Esophagus (tissue), 2 donors: ENCODE measurements around the gene ARIH2. TPM values are rescaled to one million over a fixed set of nuclear protein-coding genes. Genes with fewer than 3 reads are reported as not detected.

Source experiments
- H3K27ac ChIP-seq, 2 donors: one replicate each; pipeline ENCODE4 v1.5.1; 2013; ENCODE audit warnings: low read depth in 2 of 2, mild to moderate bottlenecking in 2 of 2, inconsistent platforms in 1 of 2, low read length in 1 of 2, moderate library complexity in 1 of 2
- H3K27me3 ChIP-seq, 2 donors: one replicate each; pipeline ENCODE4 v1.6.1; 2013; ENCODE audit warnings: low read length in 2 of 2, control low read depth in 1 of 2, mild to moderate bottlenecking in 1 of 2; ENCODE audit not compliant: insufficient read depth in 2 of 2, control insufficient read depth in 1 of 2
- H3K36me3 ChIP-seq, 2 donors: one replicate each; pipeline ENCODE4 v1.6.1; 2013; ENCODE audit warnings: low read length in 1 of 2; ENCODE audit not compliant: control insufficient read depth in 2 of 2, insufficient read depth in 2 of 2
- H3K4me1 ChIP-seq, 2 donors: one replicate each; pipeline ENCODE4 v1.6.1; 2013; ENCODE audit warnings: low read length in 1 of 2; ENCODE audit not compliant: control insufficient read depth in 2 of 2, insufficient read depth in 2 of 2
- H3K4me3 ChIP-seq, 2 donors: one replicate each; pipeline ENCODE4 v1.5.1; 2013; ENCODE audit warnings: low read length in 2 of 2, mild to moderate bottlenecking in 2 of 2, low read depth in 1 of 2, moderate library complexity in 1 of 2
- H3K9me3 ChIP-seq, 2 donors: one replicate each; pipeline ENCODE4 v1.6.1; 2013; ENCODE audit warnings: mild to moderate bottlenecking in 2 of 2, low read depth in 1 of 2, low read length in 1 of 2, moderate library complexity in 1 of 2; ENCODE audit not compliant: control insufficient read depth in 2 of 2, insufficient read depth in 1 of 2
- WGBS, 2 donors: extraction: QIAGEN DNeasy Blood & Tissue Kit; methylation state at CpG; one replicate each; pipeline ENCODE4 v1.1.7; 2013; 5-methylcytosine and 5-hydroxymethylcytosine counted together
- polyA plus RNA-seq, 2 donors: library from polyadenylated mRNA; stranded (reverse); fragments of 200-250 nt; gene quantifications; one replicate each; pipeline ENCODE4 v1.2.3, GENCODE V29; 2013
- donor health status: healthy with polysubstance abuse.
- donor health status: Bipolar disorder and iron deficiency.

The ARIH2 gene
- polyA plus RNA-seq, 2 donors: 32.8 to 36.5 TPM

GRCh38 chr3:48962939-48963338 is 44.3 kb downstream of the ARIH2 start:
- peaks cover 0 to 7% of the 10 kb centered on the region in 2 donors for H3K36me3 ChIP-seq
- no peaks in the 10 kb centered on the region for H3K4me1 ChIP-seq
- 87 to 89% methylated on average over 4 of the region's 4 CpGs for whole genome bisulfite sequencing, 2 donors

GRCh38 chr3:48963591-48963990 is 44.9 kb downstream of the ARIH2 start:
- H3K27ac ChIP-seq: no peak overlapping the region
- H3K36me3 ChIP-seq: peaks cover 2 to 10% of the 10 kb centered on the region in 2 donors
- WGBS, 2 donors: 77 to 83% methylated on average over 2 of the region's 2 CpGs

More at GRCh38 chr3:48962939-48963338, 44.3 kb downstream of the ARIH2 start:
- Histone ChIP-seq H3K9me3 (no peaks in the 10 kb centered on the region), H3K27ac (no peak overlapping the region), H3K27me3 (no peaks in the 10 kb centered on the region), H3K4me3 (no peak overlapping the region)

GRCh38 chr3:48966367-48966766 is 47.7 kb downstream of the ARIH2 start:
- Histone ChIP-seq H3K9me3 (no peaks in the 10 kb centered on the region), H3K4me1 (no peaks in the 10 kb centered on the region), H3K4me3 (no peak overlapping the region), H3K36me3 (peaks cover 4 to 19% of the 10 kb centered on the region in 2 donors), H3K27me3 (no peaks in the 10 kb centered on the region), H3K27ac (no peak overlapping the region)
- WGBS, 2 donors: 75 to 87% methylated on average over 3 of the region's 3 CpGs

More at GRCh38 chr3:48963591-48963990, 44.9 kb downstream of the ARIH2 start:
- H3K9me3 ChIP-seq: no peaks in the 10 kb centered on the region
- H3K27me3 ChIP-seq: no peaks in the 10 kb centered on the region
- H3K4me3 ChIP-seq: no peak overlapping the region
- H3K4me1 ChIP-seq: no peaks in the 10 kb centered on the region

GRCh38 chr3:48966876-48967361 is 48.3 kb downstream of the ARIH2 start:
- 74 to 79% methylated on average over 7 of the region's 7 CpGs for WGBS, 2 donors
- H3K4me3 ChIP-seq: no peak overlapping the region
- no peaks in the 10 kb centered on the region for H3K9me3 ChIP-seq
- H3K27me3 ChIP-seq: no peaks in the 10 kb centered on the region
- H3K36me3 ChIP-seq: peaks cover 4 to 24% of the 10 kb centered on the region in 2 donors
- H3K4me1 ChIP-seq: no peaks in the 10 kb centered on the region
- no peak overlapping the region for H3K27ac ChIP-seq

DNA sequence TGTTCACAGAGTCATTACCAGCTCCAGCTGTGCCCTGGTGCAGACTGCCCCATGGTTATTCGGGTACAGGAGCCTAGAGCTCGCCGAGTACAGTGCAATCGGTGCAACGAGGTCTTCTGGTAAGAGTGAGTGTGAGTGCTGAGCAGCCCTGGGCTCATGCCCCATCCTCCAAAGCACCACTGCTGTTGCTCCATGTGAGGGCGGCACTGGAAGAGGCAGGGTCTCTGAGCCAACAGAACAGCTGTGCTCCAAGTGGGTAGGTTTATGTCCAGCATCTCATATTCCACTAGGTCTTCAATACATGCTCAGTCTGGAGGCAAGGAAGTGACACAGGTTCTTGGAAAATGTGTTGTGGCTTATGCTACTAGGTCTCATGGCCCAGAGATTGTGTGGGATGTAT is 51.9 kb downstream of the ARIH2 start:
- no peak overlapping the region for H3K27ac ChIP-seq
- peaks cover 17 to 32% of the 10 kb centered on the region in 2 donors for H3K36me3 ChIP-seq
- H3K27me3 ChIP-seq: no peaks in the 10 kb centered on the region
- H3K9me3 ChIP-seq: no peaks in the 10 kb centered on the region
- no peaks in the 10 kb centered on the region for H3K4me1 ChIP-seq
- no peak overlapping the region for H3K4me3 ChIP-seq
- 92 to 95% methylated on average over 6 of the region's 6 CpGs for WGBS, 2 donors

DNA sequence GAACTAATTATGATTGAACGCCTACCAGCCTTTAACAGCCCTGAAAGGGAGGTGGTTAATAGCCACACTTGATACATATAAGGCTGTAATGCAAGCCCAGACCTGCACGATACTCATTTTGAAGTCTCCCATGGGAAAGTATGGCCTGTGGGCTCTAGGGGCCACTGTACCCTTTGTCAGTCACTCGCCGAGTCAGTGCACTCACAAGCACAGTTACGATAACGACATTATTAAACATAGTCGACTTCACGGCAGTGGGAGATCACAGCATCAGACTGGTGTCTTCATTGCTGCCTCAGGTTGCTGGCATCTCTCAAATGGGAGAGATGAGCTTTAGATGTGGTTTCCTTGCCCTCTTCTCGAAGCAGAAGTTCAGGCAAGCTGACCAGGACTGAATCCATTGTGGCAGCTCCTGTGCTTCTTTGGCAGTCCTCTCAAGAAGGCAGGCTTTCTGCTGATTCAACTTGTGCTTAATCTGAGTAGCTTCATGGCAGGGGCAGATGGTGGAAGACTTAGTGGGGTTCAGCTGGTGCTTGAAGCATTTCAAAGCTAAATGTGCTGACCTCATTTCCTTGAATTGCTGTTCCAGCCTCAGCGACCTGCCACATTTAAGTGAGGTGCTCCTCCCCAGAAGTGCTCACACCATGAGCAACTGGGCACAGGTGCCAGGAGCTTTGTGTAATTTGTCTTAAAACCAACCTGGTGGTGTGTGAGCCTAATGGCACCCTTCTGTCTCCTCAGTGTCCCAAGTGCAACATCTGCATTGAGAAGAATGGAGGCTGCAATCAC is 55.6 kb downstream of the ARIH2 start:
- H3K27me3 ChIP-seq: no peaks in the 10 kb centered on the region
- H3K4me3 ChIP-seq: no peak overlapping the region
- H3K27ac ChIP-seq: no peak overlapping the region
- no peaks in the 10 kb centered on the region for H3K4me1 ChIP-seq
- H3K36me3 ChIP-seq: peaks cover 14 to 38% of the 10 kb centered on the region in 2 donors
- no peaks in the 10 kb centered on the region for H3K9me3 ChIP-seq
- 90 to 92% methylated on average over 10 of the region's 10 CpGs for WGBS, 2 donors

- Histone ChIP-seq H3K9me3 (no peaks in the 10 kb centered on the region), H3K4me3 (no peak overlapping the region), H3K27me3 (no peaks in the 10 kb centered on the region), H3K36me3 (peaks cover 13 to 44% of the 10 kb centered on the region in 2 donors), H3K27ac (no peak overlapping the region), H3K4me1 (no peaks in the 10 kb centered on the region)
- 88 to 95% methylated on average over 3 of the region's 3 CpGs for WGBS, 2 donors
Measured at GRCh38 chr3:48979451-48979850, 60.8 kb downstream of the ARIH2 start.

DNA sequence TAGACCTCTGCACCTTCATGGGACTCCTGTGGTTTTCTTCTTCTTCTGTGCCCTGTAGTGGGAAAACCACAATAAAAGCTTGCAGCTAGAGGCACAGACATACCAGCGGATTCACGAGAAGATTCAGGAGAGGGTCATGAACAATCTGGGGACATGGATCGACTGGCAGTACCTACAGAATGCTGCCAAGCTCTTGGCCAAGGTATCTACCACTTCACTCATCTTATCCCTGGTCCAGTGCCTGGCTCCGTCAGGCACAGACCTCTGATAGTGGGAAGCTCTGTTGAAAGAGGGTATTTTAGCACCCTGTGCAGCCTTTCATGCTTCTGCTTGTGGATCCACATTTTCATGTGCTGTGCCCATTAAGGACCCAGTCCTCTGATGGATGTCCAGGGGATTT is 61.7 kb downstream of the ARIH2 start:
- WGBS, 2 donors: 94% methylated on average over 4 of the region's 4 CpGs
- peaks cover 11 to 45% of the 10 kb centered on the region in 2 donors for H3K36me3 ChIP-seq

GRCh38 chr3:48982016-48982415 is 63.4 kb downstream of the ARIH2 start:
- H3K36me3 ChIP-seq: peaks cover 11 to 38% of the 10 kb centered on the region in 2 donors
- H3K27ac ChIP-seq: no peak overlapping the region
- no peaks in the 10 kb centered on the region for H3K27me3 ChIP-seq
- H3K9me3 ChIP-seq: no peaks in the 10 kb centered on the region
- no peak overlapping the region for H3K4me3 ChIP-seq
- no peaks in the 10 kb centered on the region for H3K4me1 ChIP-seq

More for the DNA sequence above, 61.7 kb downstream of the ARIH2 start:
- H3K27me3 ChIP-seq: no peaks in the 10 kb centered on the region
- no peaks in the 10 kb centered on the region for H3K9me3 ChIP-seq
- no peaks in the 10 kb centered on the region for H3K4me1 ChIP-seq
- H3K27ac ChIP-seq: no peak overlapping the region
- no peak overlapping the region for H3K4me3 ChIP-seq

DNA sequence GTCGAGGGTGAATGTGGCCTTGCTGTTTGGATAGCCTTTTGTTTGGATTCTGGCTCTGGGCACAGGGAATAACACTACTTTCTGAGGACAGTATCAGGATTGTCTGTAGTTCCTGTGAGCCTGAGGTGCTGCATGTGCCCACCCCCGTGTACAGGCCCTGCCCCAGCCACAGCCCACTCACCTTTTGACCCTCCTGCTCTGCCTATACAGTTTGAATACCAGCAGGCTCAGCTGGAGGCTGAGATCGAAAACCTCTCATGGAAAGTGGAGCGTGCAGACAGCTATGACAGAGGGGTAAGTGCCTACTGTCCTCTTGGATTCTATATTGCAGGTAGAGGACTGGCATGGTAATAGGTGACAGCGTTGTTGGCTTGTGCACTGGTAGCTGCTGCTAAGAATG is 64.0 kb downstream of the ARIH2 start:
- Histone ChIP-seq H3K27ac (no peak overlapping the region), H3K36me3 (peaks cover 11 to 38% of the 10 kb centered on the region in 2 donors), H3K27me3 (no peaks in the 10 kb centered on the region), H3K4me1 (no peaks in the 10 kb centered on the region), H3K4me3 (no peak overlapping the region), H3K9me3 (no peaks in the 10 kb centered on the region)
- 81 to 84% methylated on average over 5 of the region's 5 CpGs for WGBS, 2 donors
